Heart right ventricle (tissue), 16 donors: ENCODE measurements around the gene COPS9. TPM values are rescaled to one million over a fixed set of nuclear protein-coding genes. Genes with fewer than 3 reads are reported as not detected.

Experiments used
- ATAC-seq, 8 donors: fragments of 200-7000 bp; cut with Tn5 transposase; one replicate each; pipeline ENCODE4 v1.9.1; 2020; ENCODE audit warnings: mild to moderate bottlenecking in 8 of 8, moderate library complexity in 8 of 8, moderate number of reproducible peaks in 1 of 8
- DNase-seq, 2 donors: peaks; one replicate each; pipeline ENCODE4 v3.0.0-alpha.2; 2020
- H3K27ac ChIP-seq, 10 donors: fragments of 200-600 bp; sonication (generic) in 2 of 10; one replicate each; pipeline versions ENCODE4 v1.5.0 to v1.8.0; 2020 to 2022; ENCODE audit warnings: mild to moderate bottlenecking in 3 of 10
- H3K27me3 ChIP-seq, 7 donors: fragments of 200-600 bp; one replicate each; pipeline ENCODE4 v1.8.0; 2021 to 2022; ENCODE audit warnings: mild to moderate bottlenecking in 2 of 7
- H3K36me3 ChIP-seq, 9 donors: fragments of 200-600 bp; sonication (generic) in 1 of 9; one replicate each; pipeline versions ENCODE4 v1.5.0 to v1.8.0; 2020 to 2022; ENCODE audit warnings: mild to moderate bottlenecking in 2 of 9
- H3K4me1 ChIP-seq, 9 donors: fragments of 200-600 bp; sonication (generic) in 1 of 9; one replicate each; pipeline versions ENCODE4 v1.5.0 to v1.8.0; 2020 to 2022; ENCODE audit warnings: mild to moderate bottlenecking in 4 of 9
- H3K4me3 ChIP-seq, 10 donors: fragments of 200-600 bp; sonication (generic) in 2 of 10; one replicate each; pipeline versions ENCODE4 v1.5.0 to v1.8.0; 2020 to 2022; ENCODE audit warnings: mild to moderate bottlenecking in 7 of 10, moderate library complexity in 2 of 10
- H3K9me3 ChIP-seq, 11 donors: fragments of 200-600 bp in 10 of 11; sonication (generic) in 2 of 11; one replicate each; pipeline versions ENCODE4 v1.5.0 to v1.8.0; 2013 to 2022; ENCODE audit warnings: mild to moderate bottlenecking in 2 of 11, control low read depth in 1 of 11, moderate library complexity in 1 of 11
- WGBS, 2 donors: extraction: QIAGEN DNeasy Blood & Tissue Kit; methylation state at CpG; one replicate each; pipeline ENCODE4 v1.1.7; 2013; ENCODE audit warnings: inconsistent platforms in 1 of 2; 5-methylcytosine and 5-hydroxymethylcytosine counted together
- intact Hi-C, 10 donors: fragments of 100-400 bp; cut with DNase I; formaldehyde crosslinking; loops; one replicate each; pipeline versions ENCODE4 v1.11.1 to v1.14.2; 2022
- polyA plus RNA-seq, 2 donors: library from polyadenylated mRNA; stranded (reverse); fragments of 200-250 nt; gene quantifications; one replicate each; pipeline ENCODE4 v1.2.3, GENCODE V29; 2013
- total RNA-seq, 10 donors: library from RNA; stranded (reverse); fragmentation: NEBNext Ultra II Directional in 3 of 10; extraction: Animal tissue kit (Norgen Biotek cat#: 25700) in 3 of 10; gene quantifications; one replicate each; pipeline versions ENCODE4 v1.2.1 to v1.2.4, GENCODE V29; 2021 to 2023
- TF ChIP-seq, protein P1 (sequence below), 9 donors: fragments of 200-600 bp; sonication (generic) in 2 of 9; IDR thresholded peaks; one replicate each; pipeline versions ENCODE4 v1.5.0 to v1.8.0; 2021 to 2022; ENCODE audit warnings: antibody characterized with exemption in 9 of 9, mild to moderate bottlenecking in 5 of 9, moderate library complexity in 1 of 9
- donor health status: Arrhythmogenic right ventricular cardiomyopathy.
- donor health status: ischemic (EF 13 %, LVEDD 7.1; RV severe dilation, severe dysfunction).
- donor health status: healthy with polysubstance abuse.
- donor health status: DM: no; HTN: yes; CAD: no.
- donor health status: DM: no; HTN: no; CAD: no.
- donor health status: ischemic (EF 25% LVEDD 6.9; RV normal size, moderate dysfunction).
- donor health status: ischemic (EF 25% LVEDD 5.7; RV mildly dilated, moderate dysfunction).
- donor health status: healthy.
- donor health status: DM: yes; HTN: yes; CAD: no.
- donor health status: Ischemic cardiomyopathy.
- donor health status: ischemic (EF 35%, LVEDD 5.7; RV mildly dilated, moderate dysfunction).
- donor health status: nonischemic (EF 11% LVEDD 7.7; RV severe dilation, severe dysfunction).
- donor health status: DM: yes; HTN: yes; CAD: no.
- donor health status: PGD.
- donor health status: ischemic (EF 29% LVEDD 5.4; RV normal size, mild dysfunction).
- donor health status: nonischemic (EF 23%, LVEDD 6.1; RV moderate dilation, normal function).

COPS9 gene
- total and polyA plus RNA-seq, 12 donors = 135 to 495 (median 169) TPM

DNA sequence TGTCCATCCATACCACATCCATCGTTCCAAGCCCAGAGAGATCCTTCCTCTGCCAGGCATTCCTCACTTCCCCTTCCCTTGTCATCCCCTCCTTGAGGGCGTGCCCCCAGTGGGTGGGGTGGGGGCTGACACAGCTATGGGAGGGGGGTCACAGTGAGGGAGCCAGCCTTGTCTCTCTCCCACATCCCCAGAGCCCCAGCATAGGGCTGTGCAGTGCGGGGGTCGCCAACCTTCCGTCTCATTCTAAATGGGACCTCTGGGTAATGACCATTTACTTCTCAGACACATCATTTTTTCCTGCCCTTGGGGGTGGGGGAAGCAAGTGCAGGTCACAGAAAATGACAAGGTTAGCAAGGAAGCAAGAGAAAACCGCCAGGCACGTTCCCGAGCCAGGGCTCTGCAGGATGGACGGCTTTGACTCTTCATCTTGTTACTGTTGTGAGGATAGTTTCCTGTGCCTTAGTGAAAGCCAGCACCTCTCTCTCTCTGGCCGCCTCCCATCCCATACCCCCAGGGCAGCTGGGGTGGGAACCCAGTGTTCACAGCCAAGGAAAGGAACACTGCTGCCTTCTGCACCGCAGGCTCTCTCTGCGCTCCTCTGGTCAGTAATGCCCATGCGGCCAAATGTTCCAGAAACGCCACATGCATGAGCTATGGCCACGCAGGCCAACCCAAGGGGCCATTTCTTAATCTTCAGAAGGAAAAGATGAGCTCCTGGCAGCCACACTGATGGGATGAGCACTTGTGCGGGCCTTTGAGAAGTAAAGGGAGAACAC lies 27.0 kb upstream of the COPS9 start:
- H3K9me3 ChIP-seq = no peaks in the 10 kb centered on the region
- H3K27ac ChIP-seq = no peak overlapping the region
- peaks cover 0 to 42% (median 9%) of the 10 kb centered on the region in 7 donors for H3K27me3 ChIP-seq
- TF ChIP-seq, protein P1, sequence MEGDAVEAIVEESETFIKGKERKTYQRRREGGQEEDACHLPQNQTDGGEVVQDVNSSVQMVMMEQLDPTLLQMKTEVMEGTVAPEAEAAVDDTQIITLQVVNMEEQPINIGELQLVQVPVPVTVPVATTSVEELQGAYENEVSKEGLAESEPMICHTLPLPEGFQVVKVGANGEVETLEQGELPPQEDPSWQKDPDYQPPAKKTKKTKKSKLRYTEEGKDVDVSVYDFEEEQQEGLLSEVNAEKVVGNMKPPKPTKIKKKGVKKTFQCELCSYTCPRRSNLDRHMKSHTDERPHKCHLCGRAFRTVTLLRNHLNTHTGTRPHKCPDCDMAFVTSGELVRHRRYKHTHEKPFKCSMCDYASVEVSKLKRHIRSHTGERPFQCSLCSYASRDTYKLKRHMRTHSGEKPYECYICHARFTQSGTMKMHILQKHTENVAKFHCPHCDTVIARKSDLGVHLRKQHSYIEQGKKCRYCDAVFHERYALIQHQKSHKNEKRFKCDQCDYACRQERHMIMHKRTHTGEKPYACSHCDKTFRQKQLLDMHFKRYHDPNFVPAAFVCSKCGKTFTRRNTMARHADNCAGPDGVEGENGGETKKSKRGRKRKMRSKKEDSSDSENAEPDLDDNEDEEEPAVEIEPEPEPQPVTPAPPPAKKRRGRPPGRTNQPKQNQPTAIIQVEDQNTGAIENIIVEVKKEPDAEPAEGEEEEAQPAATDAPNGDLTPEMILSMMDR (IDR thresholded peaks at IDR 0.05) = no peak
- ATAC-seq = no peak
- DNase-seq = no peak
- no peaks in the 10 kb centered on the region for H3K4me1 ChIP-seq
- no peak overlapping the region for H3K4me3 ChIP-seq
- intact Hi-C loops = no loop called here
- H3K36me3 ChIP-seq = no peaks in the 10 kb centered on the region
- 73 to 79% methylated on average over 16 of the region's 16 CpGs for WGBS, 2 donors

DNA sequence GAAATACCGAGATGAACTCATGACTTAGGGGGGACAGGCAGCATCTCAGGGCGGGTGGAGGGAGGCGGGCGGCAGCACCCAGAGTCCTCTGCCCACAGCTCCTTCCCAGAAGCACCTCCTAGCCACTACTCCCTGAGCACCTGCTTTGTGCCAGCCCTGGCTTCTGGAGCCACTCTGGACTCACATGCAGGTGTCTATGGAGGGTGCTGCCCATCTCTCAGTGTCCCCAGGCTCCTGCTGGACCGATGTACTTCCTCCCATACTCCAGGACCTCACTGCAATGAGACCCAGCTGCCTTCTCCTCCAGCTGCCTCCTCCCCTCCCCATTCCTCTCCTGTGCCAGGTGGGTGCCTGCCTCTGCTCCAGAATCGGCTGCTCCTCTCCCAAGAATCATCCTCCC lies 26.4 kb upstream of the COPS9 start:
- Histone ChIP-seq H3K9me3 (no peaks in the 10 kb centered on the region), H3K4me1 (no peaks in the 10 kb centered on the region), H3K27ac (no peak overlapping the region), H3K4me3 (no peak overlapping the region), H3K27me3 (peaks cover 0 to 36% (median 4%) of the 10 kb centered on the region in 7 donors), H3K36me3 (no peaks in the 10 kb centered on the region)
- TF ChIP-seq, protein P1 (IDR thresholded peaks at IDR 0.05) = no peak
- ATAC-seq (no peak), DNase-seq (no peak)
- WGBS, 2 donors = 69 to 80% methylated on average over 6 of the region's 6 CpGs
- intact Hi-C loops = no loop called here

DNA sequence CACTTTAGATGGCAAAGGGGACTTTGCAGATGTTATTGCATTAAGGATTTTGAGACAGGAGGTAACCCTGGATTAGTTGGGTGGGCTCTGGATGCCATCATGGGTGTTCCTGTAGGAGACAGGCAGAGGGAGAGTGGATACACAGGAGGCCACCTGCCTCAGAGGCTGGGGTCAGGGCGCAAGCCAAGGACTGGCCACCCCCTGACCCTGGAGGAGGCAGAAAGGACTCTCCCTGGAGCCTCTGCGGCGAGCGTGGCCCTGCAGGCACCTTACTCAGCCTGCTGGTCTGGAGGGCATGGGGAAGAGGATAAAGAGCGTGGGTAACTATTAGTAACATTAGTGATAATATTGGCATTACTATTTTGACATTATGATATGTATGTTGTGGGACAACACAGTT lies 25.9 kb upstream of the COPS9 start:
- DNase-seq (no peak), ATAC-seq (no peak)
- Histone ChIP-seq H3K4me3 (no peak overlapping the region), H3K27me3 (peaks cover 0 to 32% (median 0%) of the 10 kb centered on the region in 7 donors), H3K9me3 (no peaks in the 10 kb centered on the region), H3K36me3 (no peaks in the 10 kb centered on the region), H3K4me1 (no peaks in the 10 kb centered on the region), H3K27ac (no peak overlapping the region)
- WGBS, 2 donors = 71 to 83% methylated on average over 5 of the region's 5 CpGs
- TF ChIP-seq, protein P1 (IDR thresholded peaks at IDR 0.05) = no peak
- intact Hi-C loops = no loop called here

DNA sequence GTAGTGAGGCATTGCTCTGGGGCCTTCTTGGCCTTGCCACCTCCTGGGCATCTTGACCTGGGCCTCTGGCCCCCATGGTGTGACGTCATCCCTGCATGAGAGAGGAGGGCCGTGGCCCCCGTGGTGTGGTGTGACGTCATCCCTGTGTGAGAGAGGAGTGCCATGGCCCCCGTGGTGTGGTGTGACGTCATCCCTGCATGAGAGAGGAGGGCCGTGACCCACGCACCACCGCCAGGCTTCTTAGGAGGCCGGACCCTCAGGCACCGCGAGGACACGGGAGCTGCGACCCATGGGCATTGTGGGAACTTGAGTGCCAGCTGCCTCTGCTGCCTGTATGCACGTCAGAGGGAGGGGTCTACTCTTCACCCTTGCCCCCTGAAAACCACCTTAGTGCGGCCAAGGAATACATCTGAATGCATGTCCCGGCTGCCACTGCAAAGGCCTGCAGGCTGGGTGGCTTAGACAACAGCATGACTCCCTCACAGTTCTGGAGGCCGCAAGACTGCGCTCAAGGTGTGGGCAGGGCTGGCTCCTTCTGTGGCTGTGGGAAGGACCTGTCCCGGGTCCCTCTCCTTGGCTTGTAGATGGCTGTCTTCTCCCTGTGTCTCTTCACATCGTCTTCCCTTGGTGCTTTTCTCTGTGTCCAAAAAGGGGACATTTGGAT lies 25.1 kb upstream of the COPS9 start:
- no peak for ATAC-seq
- no peaks in the 10 kb centered on the region for H3K4me1 ChIP-seq
- WGBS, 2 donors = 76 to 82% methylated on average over 21 of the region's 21 CpGs
- no peak overlapping the region for H3K27ac ChIP-seq
- H3K4me3 ChIP-seq = no peak overlapping the region
- H3K27me3 ChIP-seq = peaks cover 0 to 24% (median 4%) of the 10 kb centered on the region in 7 donors
- H3K36me3 ChIP-seq = no peaks in the 10 kb centered on the region
- H3K9me3 ChIP-seq = no peaks in the 10 kb centered on the region
- TF ChIP-seq, protein P1 (IDR thresholded peaks at IDR 0.05) = no peak
- intact Hi-C loops = no loop called here
- no peak for DNase-seq
